HEK293 (cell line): Measurements from ENCODE around the gene EYA2.

ENCODE experiments used
- CTCF ChIA-PET: fragments of 350-600 bp; formaldehyde crosslinking; extraction: SDS; loops from one replicate; lab custom pipeline; 2021; ENCODE audit warnings: antibody characterized with exemption; lab: Yijun Ruan, JAX
- POLR2A ChIA-PET: fragments of 300-600 bp; formaldehyde crosslinking; extraction: SDS; loops from one replicate; lab custom pipeline; 2020; ENCODE audit warnings: antibody characterized with exemption, inconsistent platforms; lab: Yijun Ruan, JAX
- H3K27ac ChIP-seq: fragments of 200-500 bp; sonication (Bioruptor generic); 2 replicates; pipeline ENCODE4 v1.5.1; 2014; ENCODE audit warnings: low read depth, low read length, control low read depth, inconsistent platforms; ENCODE audit errors: extremely low read depth
- H3K36me3 ChIP-seq, 2 experiments: fragments of 200-500 bp in 1 of 2; sonication (Bioruptor generic) in 1 of 2; 1 replicate in 1 of 2; 2 replicates in 1 of 2; pipeline ENCODE4 v1.5.1; 2014 to 2017; ENCODE audit warnings: inconsistent platforms in 2 of 2, low read length in 2 of 2; ENCODE audit not compliant: control insufficient read depth in 2 of 2, insufficient read depth in 1 of 2
- H3K4me1 ChIP-seq: fragments of 200-500 bp; sonication (Bioruptor generic); 2 replicates; pipeline ENCODE4 v1.5.1; 2014; ENCODE audit warnings: mild to moderate bottlenecking, low read length, inconsistent platforms; ENCODE audit not compliant: control insufficient read depth, insufficient read depth
- H3K4me3 ChIP-seq: 2 replicates; pipeline ENCODE4 v1.5.1; 2011; ENCODE audit warnings: low read depth, mild to moderate bottlenecking, control low read depth, low read length, moderate library complexity
- H3K9me3 ChIP-seq: fragments of 200-500 bp; sonication (Bioruptor generic); 2 replicates; pipeline ENCODE4 v1.5.1; 2014; ENCODE audit warnings: low read depth, low read length, inconsistent platforms; ENCODE audit not compliant: control insufficient read depth, insufficient read depth
- BCL11A ChIP-seq: fragments of 450-650 bp; formaldehyde crosslinking; IDR thresholded peaks from 2 replicates; pipeline ENCODE4 v1.5.1; 2016; ENCODE audit warnings: low read depth, missing biosample characterization, missing genetic modification characterization
- CTCF ChIP-seq: fragments of 450-650 bp; formaldehyde crosslinking; IDR thresholded peaks from 2 replicates; pipeline ENCODE4 v1.5.1; 2016; ENCODE audit warnings: missing biosample characterization, missing genetic modification characterization
- FEZF1 ChIP-seq: fragments of 450-650 bp; formaldehyde crosslinking; IDR thresholded peaks from 2 replicates; pipeline ENCODE4 v1.5.1; 2016; ENCODE audit warnings: missing biosample characterization, missing genetic modification characterization
- HIC1 ChIP-seq: fragments of 450-650 bp; formaldehyde crosslinking; IDR thresholded peaks from 2 replicates; pipeline ENCODE4 v1.5.1; 2016; ENCODE audit warnings: missing biosample characterization, missing genetic modification characterization
- MYNN ChIP-seq: fragments of 450-650 bp; formaldehyde crosslinking; IDR thresholded peaks from 2 replicates; pipeline ENCODE4 v1.5.1; 2016; ENCODE audit warnings: missing biosample characterization, missing genetic modification characterization, borderline replicate concordance
- PRDM6 ChIP-seq: fragments of 450-650 bp; formaldehyde crosslinking; IDR thresholded peaks from 2 replicates; pipeline ENCODE4 v1.5.1; 2017; ENCODE audit warnings: missing biosample characterization, missing genetic modification characterization
- RBAK ChIP-seq: fragments of 450-650 bp; formaldehyde crosslinking; IDR thresholded peaks from 2 replicates; pipeline ENCODE4 v1.5.1; 2016; ENCODE audit warnings: missing biosample characterization, missing genetic modification characterization
- ZBTB21 ChIP-seq: fragments of 450-650 bp; formaldehyde crosslinking; IDR thresholded peaks from 2 replicates; pipeline ENCODE4 v1.5.1; 2017; ENCODE audit warnings: missing biosample characterization, missing genetic modification characterization
- ZFP69B ChIP-seq: fragments of 450-650 bp; formaldehyde crosslinking; IDR thresholded peaks from 2 replicates; pipeline ENCODE4 v1.5.1; 2016; ENCODE audit warnings: missing biosample characterization, missing genetic modification characterization
- ZIC2 ChIP-seq: fragments of 450-650 bp; formaldehyde crosslinking; IDR thresholded peaks from 2 replicates; pipeline ENCODE4 v1.5.1; 2016; ENCODE audit warnings: missing biosample characterization, missing genetic modification characterization
- ZNF114 ChIP-seq: fragments of 450-650 bp; formaldehyde crosslinking; IDR thresholded peaks from 2 replicates; pipeline ENCODE4 v1.5.0; 2017; ENCODE audit warnings: missing biosample characterization, missing genetic modification characterization
- ZNF16 ChIP-seq: fragments of 450-650 bp; formaldehyde crosslinking; IDR thresholded peaks from 2 replicates; pipeline ENCODE4 v1.5.1; 2016; ENCODE audit warnings: low read depth, missing biosample characterization, missing genetic modification characterization
- ZNF223 ChIP-seq: fragments of 450-650 bp; formaldehyde crosslinking; IDR thresholded peaks from 2 replicates; pipeline ENCODE4 v1.5.1; 2016; ENCODE audit warnings: missing biosample characterization, missing genetic modification characterization
- ZNF23 ChIP-seq: fragments of 450-650 bp; formaldehyde crosslinking; IDR thresholded peaks from 2 replicates; pipeline ENCODE4 v1.5.1; 2016; ENCODE audit warnings: missing biosample characterization, missing genetic modification characterization, borderline replicate concordance
- ZNF404 ChIP-seq: fragments of 450-650 bp; formaldehyde crosslinking; IDR thresholded peaks from 2 replicates; pipeline ENCODE4 v1.5.1; 2017; ENCODE audit warnings: missing biosample characterization, missing genetic modification characterization
- ZNF501 ChIP-seq: fragments of 450-650 bp; formaldehyde crosslinking; IDR thresholded peaks from 2 replicates; pipeline ENCODE4 v1.5.1; 2016; ENCODE audit warnings: missing biosample characterization, missing genetic modification characterization
- ZNF544 ChIP-seq: fragments of 450-650 bp; formaldehyde crosslinking; IDR thresholded peaks from 2 replicates; pipeline ENCODE4 v1.5.0; 2017; ENCODE audit warnings: missing biosample characterization, missing genetic modification characterization
- ZNF548 ChIP-seq: fragments of 450-650 bp; formaldehyde crosslinking; IDR thresholded peaks from 2 replicates; pipeline ENCODE4 v1.5.1; 2016; ENCODE audit warnings: missing biosample characterization, missing genetic modification characterization
- ZNF571 ChIP-seq: fragments of 450-650 bp; formaldehyde crosslinking; IDR thresholded peaks from 2 replicates; pipeline ENCODE4 v1.5.0; 2017; ENCODE audit warnings: missing biosample characterization, missing genetic modification characterization
- ZNF580 ChIP-seq: fragments of 450-650 bp; formaldehyde crosslinking; IDR thresholded peaks from 2 replicates; pipeline ENCODE4 v1.5.1; 2016; ENCODE audit warnings: missing biosample characterization, missing genetic modification characterization
- ZNF629 ChIP-seq: fragments of 450-650 bp; formaldehyde crosslinking; IDR thresholded peaks from 2 replicates; pipeline ENCODE4 v1.5.1; 2017; ENCODE audit warnings: missing biosample characterization, missing genetic modification characterization
- ZNF639 ChIP-seq: fragments of 450-650 bp; formaldehyde crosslinking; IDR thresholded peaks from 2 replicates; pipeline ENCODE4 v1.5.1; 2016; ENCODE audit warnings: missing biosample characterization, missing genetic modification characterization
- ZNF704 ChIP-seq: fragments of 450-650 bp; formaldehyde crosslinking; IDR thresholded peaks from 2 replicates; pipeline ENCODE4 v1.5.1; 2016; ENCODE audit warnings: missing biosample characterization, missing genetic modification characterization
- ZNF768 ChIP-seq: fragments of 450-650 bp; formaldehyde crosslinking; IDR thresholded peaks from 2 replicates; pipeline ENCODE4 v1.5.1; 2018; ENCODE audit warnings: missing biosample characterization, mild to moderate bottlenecking, missing genetic modification characterization
- ZSCAN5A ChIP-seq: fragments of 450-650 bp; formaldehyde crosslinking; IDR thresholded peaks from 2 replicates; pipeline ENCODE4 v1.5.1; 2016; ENCODE audit warnings: missing biosample characterization, missing genetic modification characterization

EYA2 gene

GRCh38 chr20:47174456-47175243, 280.0 kb downstream of the EYA2 start:
- Histone ChIP-seq H3K9me3 (no peaks in the 10 kb centered on the region), H3K4me3 (no peak overlapping the region), H3K27ac (no peak overlapping the region), H3K36me3 (peaks cover 0 to 8% of the 10 kb centered on the region in 2 experiments; a peak in 1 of 3 replicates)
- POLR2A ChIA-PET = no interaction called here
- CTCF ChIA-PET = interaction anchor here (0.6 to 0.7 kb wide), 3 partner anchors 149 to 595 kb away, joined by 3 read pairs; no protein-coding TSS in a partner anchor
- TF ChIP-seq ZBTB21 (tag by site-specific recombination) (no peak), CTCF (tag by site-specific recombination) (no peak), ZNF704 (tag by site-specific recombination) (no peak), ZNF223 (no peak), FEZF1 (tag by site-specific recombination) (no peak), ZNF571 (tag by site-specific recombination) (no peak), ZNF114 (tag by site-specific recombination) (no peak), ZNF639 (no peak), ZNF580 (no peak), RBAK (tag by site-specific recombination) (no peak), ZNF768 (tag by site-specific recombination) (no peak)
- TF ChIP-seq, all 188 proteins: peak for 0
- H3K4me1 ChIP-seq = no peaks in the 10 kb centered on the region

- no peak overlapping the region for H3K4me3 ChIP-seq
- peaks cover 0 to 8% of the 10 kb centered on the region in 2 experiments; a peak in 1 of 3 replicates for H3K36me3 ChIP-seq
- H3K9me3 ChIP-seq = no peaks in the 10 kb centered on the region
- no peak overlapping the region for H3K27ac ChIP-seq
- H3K4me1 ChIP-seq = no peaks in the 10 kb centered on the region
- POLR2A ChIA-PET = no interaction called here
- CTCF ChIA-PET = interaction anchor here (0.6 to 0.7 kb wide), 2 partner anchors 150 to 596 kb away, joined by 3 read pairs; no protein-coding TSS in a partner anchor
- TF ChIP-seq ZNF629 (no peak), ZFP69B (no peak), ZNF768 (tag by site-specific recombination) (no peak), ZNF404 (no peak), ZIC2 (tag by site-specific recombination) (no peak), PRDM6 (tag by site-specific recombination) (no peak), BCL11A (tag by site-specific recombination) (no peak), ZSCAN5A (tag by site-specific recombination) (no peak), MYNN (tag by site-specific recombination) (no peak), ZNF548 (no peak), ZNF544 (tag by site-specific recombination) (no peak), ZNF501 (tag by site-specific recombination) (no peak), ZNF23 (tag by site-specific recombination) (no peak), ZNF16 (tag by site-specific recombination) (no peak), HIC1 (tag by site-specific recombination) (no peak)
Measured at GRCh38 chr20:47175493-47175892, 280.9 kb downstream of the EYA2 start.
